IPS-18a (cell line): ENCODE measurements around the gene SFXN2.
"Not testable (repeated sequence)": the region's sequence is repeated elsewhere in the genome, so short reads cannot be mapped to it uniquely, and the experiment has no call there.

Experiments
- H3K27ac ChIP-seq: one replicate; pipeline ENCODE4 v1.5.1; 2013; ENCODE audit warnings: low read length
- H3K27me3 ChIP-seq: one replicate; pipeline ENCODE4 v1.6.1; 2013; ENCODE audit warnings: mild to moderate bottlenecking, low read length; ENCODE audit not compliant: control insufficient read depth, insufficient read depth
- H3K36me3 ChIP-seq: one replicate; pipeline ENCODE4 v1.6.1; 2013; ENCODE audit warnings: low read depth, low read length; ENCODE audit not compliant: control insufficient read depth
- H3K4me1 ChIP-seq: one replicate; pipeline ENCODE4 v1.6.1; 2013; ENCODE audit warnings: low read depth, low read length; ENCODE audit not compliant: control insufficient read depth
- H3K4me3 ChIP-seq: one replicate; pipeline ENCODE4 v1.5.1; 2013; ENCODE audit warnings: low read length
- H3K9ac ChIP-seq: one replicate; pipeline ENCODE4 v1.6.1; 2013; ENCODE audit warnings: mild to moderate bottlenecking, low read length, moderate library complexity
- H3K9me3 ChIP-seq: one replicate; pipeline ENCODE4 v1.6.1; 2013; ENCODE audit warnings: low read depth, low read length; ENCODE audit not compliant: control insufficient read depth

The SFXN2 gene

GRCh38 chr10:102743588-102744373 is 29.3 kb downstream of the SFXN2 start, which contains the start of gene WBP1L:
Gene WBP1L (plus strand): TSS chr10:102743948. CDS start chr10:102744054, 106 bp downstream.
- Histone ChIP-seq H3K9ac (peak within 1 kb of the TSS; percentile 40), H3K4me1 (peaks cover 4% of the 10 kb centered on the region), H3K27ac (no peak within 1 kb of the TSS), H3K27me3 (no peaks in the 10 kb centered on the region), H3K9me3 (no peaks in the 10 kb centered on the region), H3K36me3 (peaks cover under 1% of the 10 kb centered on the region), H3K4me3 (peak within 1 kb of the TSS; percentile 77)

DNA sequence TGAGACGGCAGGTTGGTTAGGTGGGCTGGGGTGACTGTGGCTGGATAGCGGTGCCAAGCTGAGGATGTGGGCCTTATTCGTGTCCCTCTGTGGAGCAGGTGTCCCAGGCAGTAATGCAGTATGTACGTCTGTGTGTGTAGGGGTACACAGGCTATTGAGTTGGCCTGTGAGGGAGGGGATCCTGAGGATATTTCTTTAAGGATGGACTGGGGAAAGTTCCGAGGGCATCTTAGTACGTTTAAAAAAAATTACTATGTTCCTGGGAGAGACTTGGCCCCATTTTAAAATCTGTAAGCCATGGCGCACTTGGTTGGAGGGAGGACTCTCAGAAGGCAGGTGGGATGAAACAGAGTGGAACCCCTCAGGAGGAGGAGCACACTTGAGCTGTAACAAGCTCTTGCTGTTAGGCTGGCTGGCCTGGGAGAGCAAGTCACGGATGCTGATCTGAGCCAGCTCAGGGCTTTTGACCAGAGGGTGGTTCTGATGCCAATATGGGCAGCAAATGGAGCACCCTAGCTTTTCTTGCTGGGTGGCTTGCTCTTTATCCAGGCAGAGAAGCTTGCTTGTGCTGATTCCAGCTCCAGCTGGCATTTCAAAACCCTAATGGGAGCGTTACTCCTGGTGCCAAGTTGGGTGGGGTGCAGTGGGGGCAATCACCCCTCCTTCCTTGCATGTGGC is 30.1 kb downstream of the SFXN2 start:
- Histone ChIP-seq H3K4me1 (peaks cover 4% of the 10 kb centered on the region), H3K27me3 (no peaks in the 10 kb centered on the region), H3K27ac (no peak overlapping the region), H3K36me3 (no peaks in the 10 kb centered on the region), H3K9ac (peak overlapping the region; percentile 40), H3K4me3 (peak overlapping the region; percentile 77), H3K9me3 (no peaks in the 10 kb centered on the region)

DNA sequence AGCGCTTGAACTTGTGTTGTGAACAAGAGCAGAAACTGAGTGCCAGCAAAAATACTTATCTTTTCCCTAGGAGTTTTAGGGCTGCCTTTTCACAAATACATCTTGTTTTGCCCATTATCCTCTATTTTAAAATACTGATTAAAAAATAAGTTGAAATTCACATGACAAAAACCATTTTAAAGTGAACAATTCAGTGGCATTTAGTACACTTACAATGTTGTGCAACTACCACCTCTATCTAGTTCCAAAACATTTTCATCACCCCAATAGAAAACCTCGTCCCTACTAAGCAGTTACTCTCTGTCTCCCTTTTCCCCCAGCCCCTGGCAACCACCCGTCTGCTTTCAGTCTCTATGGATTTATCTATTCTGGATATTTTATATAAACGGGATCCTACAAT is 30.7 kb downstream of the SFXN2 start:
- H3K4me3 ChIP-seq = peak overlapping the region; percentile 77
- no peak overlapping the region for H3K27ac ChIP-seq
- H3K9me3 ChIP-seq = no peaks in the 10 kb centered on the region
- no peak overlapping the region for H3K9ac ChIP-seq
- no peaks in the 10 kb centered on the region for H3K36me3 ChIP-seq
- no peaks in the 10 kb centered on the region for H3K27me3 ChIP-seq
- peaks cover 4% of the 10 kb centered on the region for H3K4me1 ChIP-seq

DNA sequence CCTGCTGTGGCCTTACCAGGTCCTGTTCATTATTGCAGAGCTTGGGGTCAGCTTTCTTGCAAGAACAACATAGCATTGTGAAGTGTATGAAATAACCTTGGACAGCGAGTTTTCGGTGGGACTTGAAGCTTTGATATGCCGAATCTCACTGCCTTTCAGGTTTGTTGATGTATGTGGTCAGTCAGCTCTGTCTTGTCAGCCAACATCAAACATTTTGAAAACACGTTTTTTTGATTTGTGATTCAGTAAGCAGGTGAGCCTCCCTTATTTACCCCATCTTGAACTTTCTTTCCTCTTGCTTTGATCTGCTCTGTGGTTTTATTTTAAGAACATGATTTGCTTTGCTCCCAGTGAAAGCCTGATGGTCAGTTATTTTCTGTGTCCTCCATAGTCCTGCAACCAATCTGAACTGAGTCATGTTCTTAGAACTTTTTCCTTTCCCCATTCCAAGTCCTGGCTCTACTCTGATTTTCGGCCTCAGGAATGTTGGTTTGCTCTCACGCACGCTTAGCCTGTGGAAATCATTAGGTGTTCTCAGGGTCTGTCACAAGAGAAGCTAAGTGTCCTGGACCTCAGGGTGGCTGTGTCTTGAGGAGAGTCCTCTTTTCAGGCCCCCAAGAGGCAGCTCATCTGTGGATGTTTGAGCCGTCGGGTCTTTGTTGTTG is 38.0 kb downstream of the SFXN2 start:
- H3K9me3 ChIP-seq = no peaks in the 10 kb centered on the region
- no peak overlapping the region for H3K9ac ChIP-seq
- H3K27me3 ChIP-seq = no peaks in the 10 kb centered on the region
- H3K36me3 ChIP-seq = no peaks in the 10 kb centered on the region
- H3K27ac ChIP-seq = no peak overlapping the region
- H3K4me1 ChIP-seq = peaks cover 5% of the 10 kb centered on the region
- no peak overlapping the region for H3K4me3 ChIP-seq

DNA sequence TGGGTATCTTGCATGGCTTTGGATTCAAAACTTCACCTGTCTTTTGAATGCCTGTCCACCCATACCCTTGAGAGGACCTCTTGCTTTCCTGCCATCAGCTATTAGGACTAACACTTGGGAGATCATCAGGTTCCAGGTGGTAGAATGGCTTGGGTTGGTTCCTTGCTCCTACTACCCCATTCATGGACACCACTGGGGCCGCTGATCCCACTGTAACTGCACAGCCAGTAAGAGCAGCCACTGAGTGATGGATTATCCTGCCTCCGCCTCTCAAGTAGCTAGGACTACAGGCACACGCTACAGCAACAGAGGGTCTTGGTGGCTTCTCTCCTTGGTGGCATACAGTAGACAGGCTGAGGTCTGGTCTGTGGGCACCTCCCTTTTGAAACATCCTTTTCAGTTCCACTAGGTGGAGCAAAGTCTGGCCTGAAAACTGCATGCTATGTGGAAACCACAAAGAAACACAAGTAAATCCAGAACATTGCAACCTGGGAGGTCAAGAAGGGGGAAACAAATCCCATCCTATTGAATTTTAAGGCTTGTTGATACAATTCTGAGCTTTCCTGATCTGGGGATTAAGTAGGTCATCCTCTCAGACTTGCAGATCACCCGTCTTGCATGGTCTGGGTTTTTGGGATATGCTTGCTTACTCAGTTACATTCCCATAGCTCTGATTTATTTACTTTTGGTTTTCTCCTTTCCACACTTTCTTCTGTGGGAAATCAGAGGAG is 38.7 kb downstream of the SFXN2 start:
- H3K4me3 ChIP-seq = no peak overlapping the region
- no peaks in the 10 kb centered on the region for H3K9me3 ChIP-seq
- H3K4me1 ChIP-seq = peaks cover 5% of the 10 kb centered on the region
- no peak overlapping the region for H3K9ac ChIP-seq
- H3K27me3 ChIP-seq = no peaks in the 10 kb centered on the region
- H3K27ac ChIP-seq = no peak overlapping the region
- no peaks in the 10 kb centered on the region for H3K36me3 ChIP-seq

- H3K4me3 ChIP-seq = no peak overlapping the region
- H3K27me3 ChIP-seq = no peaks in the 10 kb centered on the region
- H3K27ac ChIP-seq = no peak overlapping the region
- H3K9ac ChIP-seq = no peak overlapping the region
- H3K9me3 ChIP-seq = no peaks in the 10 kb centered on the region
- no peaks in the 10 kb centered on the region for H3K36me3 ChIP-seq
- peaks cover 5% of the 10 kb centered on the region for H3K4me1 ChIP-seq
Measured at GRCh38 chr10:102753718-102754117, 39.3 kb downstream of the SFXN2 start.

- Histone ChIP-seq H3K36me3 (no peaks in the 10 kb centered on the region), H3K9ac (no peak overlapping the region), H3K4me3 (no peak overlapping the region), H3K27me3 (no peaks in the 10 kb centered on the region), H3K4me1 (peaks cover 5% of the 10 kb centered on the region), H3K27ac (no peak overlapping the region), H3K9me3 (no peaks in the 10 kb centered on the region)
Measured at GRCh38 chr10:102757323-102757722, 42.9 kb downstream of the SFXN2 start.

DNA sequence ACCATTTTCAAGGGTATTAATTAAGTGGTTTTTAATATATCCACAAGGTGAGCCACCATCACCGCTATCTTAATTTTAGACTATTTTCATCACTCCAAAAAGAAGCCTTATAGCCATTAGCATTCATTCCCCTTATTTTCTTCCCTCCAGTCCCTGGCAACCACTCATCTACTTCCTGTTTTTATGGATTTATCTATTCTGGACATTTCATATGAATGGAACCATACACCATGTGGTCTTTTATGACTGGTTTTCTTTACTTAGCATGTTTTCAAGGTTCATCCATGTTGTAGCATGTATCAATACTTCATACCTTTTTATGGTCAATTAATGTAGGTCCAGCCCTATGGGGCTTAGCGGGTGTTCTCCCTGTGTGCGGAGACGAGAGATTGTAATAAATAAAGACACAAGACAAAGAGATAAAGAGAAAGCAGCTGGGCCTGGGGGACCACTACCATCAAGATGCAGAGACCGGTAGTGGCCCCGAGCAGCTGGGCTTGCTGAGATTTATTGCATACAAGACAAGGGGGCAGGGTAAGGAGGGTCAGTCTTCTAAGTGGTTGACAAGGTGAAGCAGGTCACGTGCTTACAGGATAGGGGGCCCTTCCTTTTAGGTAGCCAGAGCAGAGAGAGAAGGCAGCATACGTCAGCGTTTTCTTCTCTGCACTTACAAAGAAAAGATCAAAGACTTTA is 44.0 kb downstream of the SFXN2 start:
- H3K9ac ChIP-seq = no peak overlapping the region
- H3K9me3 ChIP-seq = no peaks in the 10 kb centered on the region
- H3K4me3 ChIP-seq = no peak overlapping the region
- H3K36me3 ChIP-seq = no peaks in the 10 kb centered on the region
- no peaks in the 10 kb centered on the region for H3K27me3 ChIP-seq
- no peak overlapping the region for H3K27ac ChIP-seq
- H3K4me1 ChIP-seq = peaks cover 4% of the 10 kb centered on the region

DNA sequence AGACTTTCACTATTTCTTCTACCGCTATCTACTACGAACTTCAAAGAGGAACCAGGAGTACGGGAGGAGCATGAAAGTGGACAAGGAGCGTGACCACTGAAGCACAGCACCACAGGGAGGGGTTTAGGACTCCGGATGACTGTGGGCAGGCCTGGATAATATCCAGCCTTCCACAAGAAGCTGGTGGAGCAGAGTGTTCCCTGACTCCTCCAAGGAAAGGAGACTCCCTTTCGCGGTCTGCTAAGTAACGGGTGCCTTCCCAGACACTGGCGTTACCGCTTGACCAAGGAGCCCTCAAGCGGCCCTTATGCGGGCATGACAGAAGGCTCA is 44.5 kb downstream of the SFXN2 start:
- H3K36me3 ChIP-seq, H3K9ac ChIP-seq, H3K4me1 ChIP-seq, H3K4me3 ChIP-seq, H3K27me3 ChIP-seq, H3K27ac ChIP-seq, H3K9me3 ChIP-seq: not testable (repeated sequence)

- Histone ChIP-seq H3K36me3 (no peaks in the 10 kb centered on the region), H3K9ac (no peak overlapping the region), H3K4me3 (no peak overlapping the region), H3K9me3 (no peaks in the 10 kb centered on the region), H3K27me3 (no peaks in the 10 kb centered on the region), H3K27ac (no peak overlapping the region), H3K4me1 (no peaks in the 10 kb centered on the region)
Measured at GRCh38 chr10:102759497-102760210, 45.2 kb downstream of the SFXN2 start.
